K562 (cell line): Measurements from ENCODE around the gene CENPU. TPM values are rescaled to one million over a fixed set of nuclear protein-coding genes. Genes with fewer than 3 reads are reported as not detected.

Experiments
- ATAC-seq: fragments of 200-7000 bp; cut with Tn5 transposase; 3 replicates; pipeline ENCODE4 v1.9.1; 2020; ENCODE audit warnings: moderate library complexity
- BruUV-seq: library from RNA; stranded (reverse); fragments of 400-500 nt; replicated peaks from 2 replicates; lab custom pipeline; 2021; lab: Mats Ljungman, UMichigan
- CTCF ChIA-PET: fragments of 300-600 bp; formaldehyde crosslinking; extraction: SDS; loops from one replicate; lab custom pipeline; 2021; ENCODE audit warnings: low intra/inter-chr PET ratio; lab: Yijun Ruan, JAX
- POLR2A ChIA-PET: fragments of 300-600, 350-650 bp; sonication (Branson Sonifier 250); formaldehyde crosslinking; extraction: SDS; loops from one replicate; lab custom pipeline; 2021; ENCODE audit warnings: antibody characterized with exemption, inconsistent platforms; lab: Yijun Ruan, JAX
- DNase-seq, 4 experiments: peaks; one replicate each; pipeline versions ENCODE4 v3.0.0 to v3.0.0-alpha.2; 2011 to 2018; ENCODE audit warnings: low spot score in 3 of 4, mixed read lengths in 3 of 4; ENCODE audit errors: extremely low read depth in 1 of 4
- FAIRE-seq: peaks from 2 replicates; lab custom pipeline; 2011; peaks lifted over from hg19 to GRCh38; lab: Jason Lieb, UNC
- H2AFZ ChIP-seq: 2 replicates; pipeline ENCODE4 v1.6.0; 2011; ENCODE audit warnings: low read depth, low read length, control low read depth, inconsistent platforms
- H3K27ac ChIP-seq: fragments of 200-600 bp; 3 replicates; pipeline ENCODE4 v1.8.0; 2011; ENCODE audit warnings: low read depth, mild to moderate bottlenecking, control low read depth, inconsistent platforms, low read length, moderate library complexity, mixed read lengths; ENCODE audit errors: extremely low read depth
- H3K27me3 ChIP-seq, 2 experiments: fragments of 300-600 bp in 1 of 2; 2 replicates in 1 of 2; 3 replicates in 1 of 2; pipeline versions ENCODE4 v1.6.0 to v1.8.0; 2011; ENCODE audit warnings: inconsistent platforms in 2 of 2, low read length in 2 of 2, mild to moderate bottlenecking in 1 of 2, mixed read lengths in 1 of 2, moderate library complexity in 1 of 2; ENCODE audit not compliant: control insufficient read depth in 2 of 2, insufficient read depth in 2 of 2
- H3K36me3 ChIP-seq: fragments of 300-600 bp; 3 replicates; pipeline ENCODE4 v1.8.0; 2011; ENCODE audit warnings: mild to moderate bottlenecking, low read length, inconsistent platforms; ENCODE audit not compliant: control insufficient read depth, insufficient read depth
- H3K4me1 ChIP-seq, 2 experiments: fragments of 200-600 bp in 1 of 2; replicated peaks in 1 of 2; 2 replicates in 1 of 2; 3 replicates in 1 of 2; pipeline versions ENCODE4 v1.5.1 to v1.8.0; 2011; ENCODE audit warnings: inconsistent platforms in 2 of 2, low read length in 2 of 2, mild to moderate bottlenecking in 1 of 2, mixed read lengths in 1 of 2, moderate library complexity in 1 of 2; ENCODE audit not compliant: control insufficient read depth in 2 of 2, insufficient read depth in 2 of 2
- H3K4me2 ChIP-seq: 2 replicates; pipeline ENCODE4 v1.6.1; 2011; ENCODE audit warnings: low read length, control low read depth, inconsistent platforms, mixed read lengths; ENCODE audit not compliant: insufficient read depth
- H3K4me3 ChIP-seq: fragments of 200-600 bp; sonication (generic), shearing (Covaris generic); 2 replicates; pipeline ENCODE4 v1.5.1; 2016; ENCODE audit warnings: control low read depth, inconsistent platforms
- H3K79me2 ChIP-seq: fragments of 200-600 bp; 3 replicates; pipeline ENCODE4 v1.8.0; 2011; ENCODE audit warnings: low read length, inconsistent platforms; ENCODE audit not compliant: control insufficient read depth, insufficient read depth
- H3K9ac ChIP-seq, 2 experiments: 2 replicates each; pipeline versions ENCODE4 v1.6.0 to v1.6.1; 2011; ENCODE audit warnings: low read depth in 2 of 2, low read length in 2 of 2, control low read depth in 1 of 2, inconsistent platforms in 1 of 2, mild to moderate bottlenecking in 1 of 2, mixed read lengths in 1 of 2; ENCODE audit not compliant: insufficient read depth in 1 of 2
- H3K9me1 ChIP-seq: one replicate; pipeline ENCODE4 v1.6.0; 2011; ENCODE audit warnings: inconsistent platforms, mild to moderate bottlenecking, low read length, moderate library complexity; ENCODE audit not compliant: control insufficient read depth, insufficient read depth
- H3K9me3 ChIP-seq: replicated peaks from 2 replicates; pipeline ENCODE4 v1.5.1; 2011; ENCODE audit warnings: low read depth, low read length, inconsistent platforms; ENCODE audit not compliant: control insufficient read depth, insufficient read depth
- H4K20me1 ChIP-seq: replicated peaks from 2 replicates; pipeline ENCODE4 v1.6.1; 2011; ENCODE audit warnings: low read length, inconsistent platforms, mixed read lengths; ENCODE audit not compliant: control insufficient read depth, insufficient read depth
- ASH1L ChIP-seq: fragments of 450-650 bp; IDR thresholded peaks from 2 replicates; pipeline ENCODE4 v1.6.1; 2018; ENCODE audit warnings: borderline replicate concordance, mild to moderate bottlenecking, low read depth; ENCODE audit not compliant: partially characterized antibody
- BRD4 ChIP-seq: fragments of 200-600 bp; sonication (generic); IDR thresholded peaks from 2 replicates; pipeline ENCODE4 v1.6.1; 2017; ENCODE audit warnings: inconsistent platforms
- FIP1L1 ChIP-seq: fragments of 200-400 bp; formaldehyde crosslinking; IDR thresholded peaks from 2 replicates; pipeline ENCODE4 v1.6.1; 2018; ENCODE audit warnings: mild to moderate bottlenecking, low read depth, low read length; ENCODE audit not compliant: poor library complexity, severe bottlenecking
- HNRNPUL1 ChIP-seq: fragments of 200-400 bp; formaldehyde crosslinking; IDR thresholded peaks from 2 replicates; pipeline ENCODE4 v1.6.1; 2017; ENCODE audit warnings: low read length
- MEF2D ChIP-seq: conservative IDR thresholded peaks from 2 replicates; pipeline ENCODE4 v1.6.1; 2016; ENCODE audit warnings: low read depth, missing genetic modification characterization, missing compliant biosample characterization
- MTA1 ChIP-seq: fragments of 450-650 bp; IDR thresholded peaks from 2 replicates; pipeline ENCODE4 v1.6.1; 2017; ENCODE audit warnings: borderline replicate concordance
- PTRF ChIP-seq: fragments of 450-650 bp; IDR thresholded peaks from 2 replicates; pipeline ENCODE4 v1.6.1; 2016; ENCODE audit warnings: mild to moderate bottlenecking, missing genetic modification characterization, missing compliant biosample characterization
- SRSF9 ChIP-seq: fragments of 200-400 bp; formaldehyde crosslinking; IDR thresholded peaks from 2 replicates; pipeline ENCODE4 v1.6.1; 2017; ENCODE audit warnings: low read depth, low read length, borderline replicate concordance
- ZNF146 ChIP-seq: IDR thresholded peaks from one replicate; pipeline ENCODE4 v1.6.1; 2018; ENCODE audit warnings: missing compliant biosample characterization; ENCODE audit not compliant: unreplicated experiment
- ZNF695 ChIP-seq: fragments of 450-650 bp; formaldehyde crosslinking; IDR thresholded peaks from 2 replicates; pipeline ENCODE4 v1.4.0; 2020; ENCODE audit warnings: mild to moderate bottlenecking, moderate library complexity
- WGBS: fragments of 100-300 bp; shearing (Covaris generic); methylation state at CpG from one replicate; pipeline ENCODE4 v1.1.6; 2016; ENCODE audit warnings: low coverage, mixed read lengths; ENCODE audit not compliant: insufficient coverage; ENCODE audit errors: missing lambda C conversion rate; 5-methylcytosine and 5-hydroxymethylcytosine counted together
- in situ Hi-C: fragments of 300-500 bp; cut with MboI; formaldehyde crosslinking; loops from 4 replicates; pipeline ENCODE4 v1.15.0; 2018; ENCODE audit warnings: inconsistent platforms, mixed read lengths
- intact Hi-C: fragments of 100-400 bp; cut with micrococcal nuclease; formaldehyde crosslinking; loops from 2 replicates; pipeline ENCODE4 v1.14.2; 2022
- polyA plus RNA-seq, 8 experiments: library from polyadenylated mRNA; depleted of rRNA in 4 of 8; stranded (reverse) in 5 of 8; unstranded in 3 of 8; fragments of >200 nt; fragmentation: Nextera tagmentation in 2 of 8; fragmentation: Illumina TruSeq in 1 of 8; extraction: Ambion mirVana in 2 of 8; extraction: Trizol in 1 of 8; gene quantifications; 2 replicates each; pipeline versions ENCODE4 v1.2.1 to v1.2.3, GENCODE V29; 2011 to 2014; ENCODE audit warnings: inconsistent platforms in 1 of 8, missing spikeins in 1 of 8
- total RNA-seq, 7 experiments: library from RNA; depleted of rRNA in 6 of 7; stranded (reverse); fragments of >200 nt in 6 of 7; fragmentation: Illumina TruSeq in 2 of 7; extraction: Trizol in 2 of 7; gene quantifications; 2 replicates each; pipeline versions ENCODE4 v1.2.1 to v1.2.3, GENCODE V29; 2011 to 2021; ENCODE audit warnings: low replicate concordance in 1 of 7
- TF ChIP-seq, protein P1 (sequence below): sonication (generic); formaldehyde crosslinking; IDR thresholded peaks from 2 replicates; pipeline ENCODE4 v1.8.0; 2022; ENCODE audit warnings: missing genetic modification reagents, mild to moderate bottlenecking, borderline replicate concordance
- TF ChIP-seq, protein P2 (sequence below): sonication (generic); formaldehyde crosslinking; IDR thresholded peaks from 2 replicates; pipeline ENCODE4 v1.8.0; 2022; ENCODE audit warnings: mild to moderate bottlenecking, missing genetic modification reagents

Gene CENPU
- total and polyA plus RNA-seq, 9 of the 15 experiments (the other 6 are each of a cell fraction or from before 2014, with no cell fraction given) = 39.4 to 98.7 (median 84.3) TPM

DNA sequence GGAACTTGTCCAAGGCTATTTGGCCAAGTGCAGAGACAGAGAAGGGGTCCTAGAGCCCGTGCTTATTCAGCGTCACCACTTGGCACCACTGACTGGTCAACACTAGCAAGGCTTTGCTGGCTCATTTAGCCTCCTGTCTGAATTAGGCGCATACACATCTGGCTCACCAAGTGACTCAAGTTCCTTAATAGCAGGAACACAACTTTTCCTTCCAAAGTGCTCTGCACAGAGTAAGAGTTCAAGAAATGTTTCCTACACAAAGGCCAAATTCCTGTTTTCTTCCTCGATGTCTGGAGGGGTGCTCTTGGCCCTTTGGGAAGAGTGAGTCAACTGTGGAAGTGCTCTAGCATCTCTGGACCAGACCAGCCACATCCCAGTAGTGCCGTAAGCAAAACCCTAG lies 26.8 kb upstream of the CENPU start:
- H3K4me2 ChIP-seq = no peak overlapping the region
- no peak overlapping the region for H3K9ac ChIP-seq
- H4K20me1 ChIP-seq = no peaks in the 10 kb centered on the region
- no peaks in the 10 kb centered on the region for H3K9me1 ChIP-seq
- peaks cover 22% of the 10 kb centered on the region; the same call in 1 of the 3 replicates for H3K36me3 ChIP-seq
- ChIA-PET POLR2A (no interaction called here), CTCF (no interaction called here)
- H3K27me3 ChIP-seq = no peaks in the 10 kb centered on the region
- no peak overlapping the region for H2AFZ ChIP-seq
- no TSS peak for BruUV-seq
- ATAC-seq (no peak), DNase-seq (no peak), FAIRE-seq (no peak)
- no peaks in the 10 kb centered on the region for H3K9me3 ChIP-seq
- no peaks in the 10 kb centered on the region; a peak in 1 of 5 replicates for H3K4me1 ChIP-seq
- H3K27ac ChIP-seq = no peak overlapping the region
- TF ChIP-seq ASH1L (no peak), ZNF146 (CRISPR knock-in tag) (no peak)
- H3K79me2 ChIP-seq = no peaks in the 10 kb centered on the region
- in situ Hi-C loops = no loop called here
- H3K4me3 ChIP-seq = no peak overlapping the region
- WGBS = 69% methylated on average over 5 of the region's 5 CpGs
- intact Hi-C loops = no loop called here

DNA sequence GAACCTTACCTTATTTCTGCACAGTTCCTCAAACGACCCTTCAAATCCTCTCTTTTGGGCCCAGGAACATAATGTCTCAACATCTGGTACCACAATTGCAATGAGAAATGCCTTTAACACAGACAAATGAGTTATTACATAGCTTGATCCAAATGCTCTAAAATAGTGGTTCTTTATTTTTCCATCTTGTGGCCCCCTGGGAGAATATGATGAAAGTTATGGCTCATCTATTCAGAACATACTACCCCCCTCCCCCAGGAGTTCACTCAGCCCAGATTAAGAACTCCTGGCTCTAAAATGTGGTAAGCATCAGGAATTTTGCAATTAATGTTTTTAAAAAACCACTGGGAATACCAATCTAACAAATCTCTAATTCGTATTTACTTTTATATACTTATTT lies 23.9 kb upstream of the CENPU start:
- H4K20me1 ChIP-seq = no peaks in the 10 kb centered on the region
- no peaks in the 10 kb centered on the region; a peak in 1 of 5 replicates for H3K4me1 ChIP-seq
- intact Hi-C loops (no loop called here), in situ Hi-C loops (no loop called here)
- ChIA-PET POLR2A (no interaction called here), CTCF (no interaction called here)
- no peak overlapping the region for H3K4me2 ChIP-seq
- WGBS = 15% methylated on average over 2 of the region's 2 CpGs
- no peaks in the 10 kb centered on the region for H3K27me3 ChIP-seq
- FAIRE-seq = no peak
- no peak for ATAC-seq
- H3K9me1 ChIP-seq = no peaks in the 10 kb centered on the region
- DNase-seq = no peak
- BruUV-seq = no TSS peak
- H3K9me3 ChIP-seq = no peaks in the 10 kb centered on the region
- H3K9ac ChIP-seq = no peak overlapping the region
- no peaks in the 10 kb centered on the region for H3K79me2 ChIP-seq
- no peak overlapping the region for H3K27ac ChIP-seq
- H3K36me3 ChIP-seq = peaks cover 19% of the 10 kb centered on the region; the same call in 1 of the 3 replicates
- H3K4me3 ChIP-seq = no peak overlapping the region
- no peak overlapping the region for H2AFZ ChIP-seq
- TF ChIP-seq, protein P1, sequence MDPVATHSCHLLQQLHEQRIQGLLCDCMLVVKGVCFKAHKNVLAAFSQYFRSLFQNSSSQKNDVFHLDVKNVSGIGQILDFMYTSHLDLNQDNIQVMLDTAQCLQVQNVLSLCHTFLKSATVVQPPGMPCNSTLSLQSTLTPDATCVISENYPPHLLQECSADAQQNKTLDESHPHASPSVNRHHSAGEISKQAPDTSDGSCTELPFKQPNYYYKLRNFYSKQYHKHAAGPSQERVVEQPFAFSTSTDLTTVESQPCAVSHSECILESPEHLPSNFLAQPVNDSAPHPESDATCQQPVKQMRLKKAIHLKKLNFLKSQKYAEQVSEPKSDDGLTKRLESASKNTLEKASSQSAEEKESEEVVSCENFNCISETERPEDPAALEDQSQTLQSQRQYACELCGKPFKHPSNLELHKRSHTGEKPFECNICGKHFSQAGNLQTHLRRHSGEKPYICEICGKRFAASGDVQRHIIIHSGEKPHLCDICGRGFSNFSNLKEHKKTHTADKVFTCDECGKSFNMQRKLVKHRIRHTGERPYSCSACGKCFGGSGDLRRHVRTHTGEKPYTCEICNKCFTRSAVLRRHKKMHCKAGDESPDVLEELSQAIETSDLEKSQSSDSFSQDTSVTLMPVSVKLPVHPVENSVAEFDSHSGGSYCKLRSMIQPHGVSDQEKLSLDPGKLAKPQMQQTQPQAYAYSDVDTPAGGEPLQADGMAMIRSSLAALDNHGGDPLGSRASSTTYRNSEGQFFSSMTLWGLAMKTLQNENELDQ = no peak
- TF ChIP-seq MTA1 (no peak), BRD4 (no peak), SRSF9 (no peak), HNRNPUL1 (no peak), MEF2D (tag) (no peak), FIP1L1 (no peak), PTRF (tag) (no peak), ZNF695 (CRISPR knock-in tag) (no peak)
- TF ChIP-seq, protein P2, sequence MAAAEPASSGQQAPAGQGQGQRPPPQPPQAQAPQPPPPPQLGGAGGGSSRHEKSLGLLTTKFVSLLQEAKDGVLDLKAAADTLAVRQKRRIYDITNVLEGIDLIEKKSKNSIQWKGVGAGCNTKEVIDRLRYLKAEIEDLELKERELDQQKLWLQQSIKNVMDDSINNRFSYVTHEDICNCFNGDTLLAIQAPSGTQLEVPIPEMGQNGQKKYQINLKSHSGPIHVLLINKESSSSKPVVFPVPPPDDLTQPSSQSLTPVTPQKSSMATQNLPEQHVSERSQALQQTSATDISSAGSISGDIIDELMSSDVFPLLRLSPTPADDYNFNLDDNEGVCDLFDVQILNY (CRISPR knock-in tag) = no peak
